NCI-H748 (cell line): ENCODE results near the gene PKDCC.
"Not testable (repeated sequence)": the region's sequence is repeated elsewhere in the genome, so short reads cannot be mapped to it uniquely, and the experiment has no call there.

ENCODE experiments used
- DNase-seq: peaks from one replicate; lab custom pipeline; 2025; ENCODE audit not compliant: unreplicated experiment; lab: John Stamatoyannopoulos, UW

The PKDCC gene

DNA sequence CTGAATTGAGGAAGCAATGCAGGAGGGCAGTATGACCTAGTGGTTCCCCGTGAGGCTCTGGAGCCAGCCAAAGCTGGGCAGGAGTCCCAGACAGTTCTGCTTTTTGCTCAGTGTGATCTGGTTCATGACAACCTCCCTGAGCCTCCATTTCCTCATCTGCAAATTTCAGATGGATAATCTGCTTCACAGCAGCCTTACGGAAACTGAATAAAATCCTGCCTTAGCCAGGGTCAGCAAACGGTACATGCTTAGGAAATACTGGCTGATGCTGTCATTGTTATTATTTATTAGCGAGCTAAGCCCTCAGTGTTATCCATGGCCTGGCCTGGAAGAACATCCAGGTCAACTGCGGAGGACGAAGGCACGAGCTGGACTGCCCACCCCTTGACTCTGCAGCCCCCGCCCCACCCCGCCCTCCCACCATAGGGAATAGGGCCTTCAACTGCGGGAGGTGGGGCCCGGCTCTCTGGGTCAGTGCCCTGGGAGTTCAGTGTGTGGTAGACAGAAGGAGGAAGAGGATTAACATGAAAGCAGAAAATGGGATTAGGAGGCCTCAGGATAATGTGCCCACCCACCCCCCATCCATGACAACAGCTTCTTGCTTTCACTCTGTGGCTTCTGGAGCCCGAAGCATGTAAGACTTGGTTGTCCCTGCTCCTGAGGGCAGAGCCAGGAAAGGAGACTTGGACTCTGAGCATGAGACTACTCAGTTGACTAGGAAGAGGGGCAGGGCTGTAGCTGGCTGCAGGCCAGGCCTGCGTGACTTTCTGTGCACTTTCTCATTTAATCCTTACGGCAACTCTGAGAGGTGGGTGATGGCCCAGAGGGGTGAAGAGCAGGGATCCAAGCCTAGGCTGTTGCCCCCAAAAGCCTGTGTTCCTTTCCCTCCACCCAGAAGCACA lies 13.1 kb downstream of the PKDCC start:
- no peak for DNase-seq

DNA sequence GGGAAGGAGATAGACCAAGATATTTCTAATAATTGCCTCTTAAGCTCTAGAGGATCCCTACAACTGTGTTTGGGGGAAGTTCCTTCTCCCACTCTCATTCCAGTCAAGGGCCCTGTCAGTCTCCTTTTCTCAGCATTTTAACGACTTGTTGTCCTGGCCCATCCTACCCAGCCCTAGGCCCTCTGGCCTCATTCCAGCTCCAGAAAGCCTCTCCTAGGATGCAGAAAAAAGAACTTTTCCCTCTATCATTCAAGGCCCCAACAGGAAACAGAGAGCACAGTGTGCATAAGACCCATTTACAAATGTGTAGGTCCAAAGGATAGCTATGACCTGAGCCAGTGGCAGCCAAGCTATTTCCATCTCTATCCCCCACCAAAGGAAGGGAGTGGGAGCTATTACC lies 14.0 kb downstream of the PKDCC start:
- DNase-seq: no peak

DNA sequence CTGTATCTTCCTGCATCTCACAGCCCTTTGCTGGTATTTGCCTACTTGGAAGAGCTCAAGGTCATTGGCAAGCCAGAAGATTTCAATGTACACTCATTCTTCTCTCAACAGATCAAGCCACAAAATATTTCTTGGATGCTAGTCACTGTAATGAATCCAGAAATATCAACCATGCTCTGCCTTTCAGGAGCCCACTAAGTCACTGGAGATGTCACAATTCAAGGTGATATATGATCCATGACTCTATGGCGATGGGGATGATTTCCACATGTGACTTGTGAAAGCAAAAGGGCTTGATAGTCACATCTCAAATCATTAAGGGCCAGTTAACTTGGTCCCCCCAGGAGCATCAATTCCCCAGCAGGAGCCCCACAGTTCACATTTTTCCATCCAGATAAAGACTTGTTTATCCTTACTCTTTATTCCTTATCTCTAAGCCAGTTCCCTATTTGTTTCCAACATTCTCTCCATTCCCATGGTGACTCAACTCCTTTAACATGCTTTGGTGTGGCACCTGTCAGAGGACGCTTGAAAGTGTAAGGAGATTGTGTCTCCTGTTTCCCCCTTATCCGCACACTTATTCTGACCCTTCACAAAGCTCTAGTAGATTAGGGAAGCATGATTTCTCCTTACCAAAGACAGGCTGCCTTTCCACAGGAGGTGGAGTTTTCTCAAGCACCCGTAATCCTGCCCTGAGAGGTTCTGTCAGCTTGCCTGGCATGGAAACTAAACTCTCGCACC lies 15.8 kb downstream of the PKDCC start:
- no peak for DNase-seq

DNA sequence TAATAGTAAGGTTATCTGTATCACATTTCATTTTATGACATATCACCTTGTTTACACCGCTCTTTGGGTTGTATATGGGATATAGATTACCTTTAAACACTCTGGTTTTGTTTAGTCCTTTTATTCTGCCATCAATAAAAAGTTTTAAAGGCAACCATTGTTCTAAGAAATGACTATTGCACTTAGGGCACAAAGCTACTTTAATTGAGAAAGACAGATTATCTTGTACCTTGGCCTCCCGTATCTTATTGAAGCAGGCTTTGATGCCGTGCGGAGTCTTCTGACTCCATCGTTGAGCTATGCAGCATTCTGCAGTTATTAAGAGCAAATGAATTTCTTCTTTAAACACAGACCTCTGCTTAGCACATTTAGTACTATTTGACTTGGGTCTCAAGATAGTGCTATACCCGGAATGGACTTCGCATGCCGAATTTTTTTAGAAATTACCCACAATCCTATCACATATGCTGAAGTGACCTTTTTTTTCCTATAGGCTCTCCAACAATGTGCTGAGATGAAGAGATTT lies 16.7 kb downstream of the PKDCC start:
- DNase-seq: peak; percentile 2

- not testable (repeated sequence) for DNase-seq
Measured at GRCh38 chr2:42065753-42066152, 17.9 kb downstream of the PKDCC start.

GRCh38 chr2:42067001-42067400 lies 19.2 kb downstream of the PKDCC start:
- not testable (repeated sequence) for DNase-seq

- DNase-seq: no peak
Measured at GRCh38 chr2:42067521-42067920, 19.7 kb downstream of the PKDCC start.

DNA sequence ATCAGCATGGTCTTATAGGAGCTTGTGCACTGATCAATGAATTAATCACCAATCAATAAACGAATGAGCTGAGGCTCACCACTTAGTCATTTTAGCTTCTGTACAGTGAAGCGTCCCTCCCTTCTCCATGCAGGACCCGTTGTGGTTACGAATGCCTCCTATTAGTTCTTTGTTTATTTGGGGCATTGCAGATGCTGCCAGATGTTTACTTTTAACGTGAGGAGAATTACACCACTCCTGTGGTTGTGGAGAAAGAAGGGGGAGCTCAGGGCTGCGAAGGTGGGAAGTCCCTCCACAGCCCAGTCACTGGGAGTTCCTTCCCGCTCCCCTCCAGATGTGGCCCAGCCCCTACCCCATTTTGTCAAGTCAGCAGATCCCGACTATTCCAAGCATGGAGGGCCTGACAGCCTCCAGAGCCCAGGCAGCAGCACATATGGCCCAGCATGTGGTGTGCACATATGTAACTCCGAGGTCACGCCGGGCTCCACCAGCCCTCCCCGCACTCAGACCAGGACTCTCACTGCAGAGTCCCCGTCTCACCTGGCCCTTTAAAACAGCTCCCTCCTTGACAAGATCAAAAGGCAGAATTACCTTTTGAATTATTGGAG lies 20.9 kb downstream of the PKDCC start:
- DNase-seq: no peak

DNA sequence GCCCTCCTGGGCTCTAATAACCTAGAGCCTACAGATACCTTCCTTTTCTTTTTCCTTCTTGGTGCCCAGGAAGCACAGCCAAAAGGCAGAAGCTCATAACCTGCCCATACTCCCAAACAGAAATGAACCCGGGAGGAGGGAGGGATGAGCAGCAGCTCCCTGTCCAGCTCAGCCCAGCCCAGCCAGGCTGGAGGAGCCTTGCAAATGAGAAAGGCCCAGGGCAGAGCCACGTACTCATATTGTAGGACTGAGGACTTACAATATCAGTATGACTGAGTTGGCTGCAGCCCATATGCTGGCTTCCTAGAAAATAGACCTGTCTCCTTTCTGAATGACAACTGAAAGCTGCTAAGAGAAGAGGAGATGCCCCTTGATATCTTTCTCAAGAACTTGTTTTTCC lies 21.7 kb downstream of the PKDCC start:
- no peak for DNase-seq

- no peak for DNase-seq
Measured at GRCh38 chr2:42071791-42072190, 24.0 kb downstream of the PKDCC start.

DNA sequence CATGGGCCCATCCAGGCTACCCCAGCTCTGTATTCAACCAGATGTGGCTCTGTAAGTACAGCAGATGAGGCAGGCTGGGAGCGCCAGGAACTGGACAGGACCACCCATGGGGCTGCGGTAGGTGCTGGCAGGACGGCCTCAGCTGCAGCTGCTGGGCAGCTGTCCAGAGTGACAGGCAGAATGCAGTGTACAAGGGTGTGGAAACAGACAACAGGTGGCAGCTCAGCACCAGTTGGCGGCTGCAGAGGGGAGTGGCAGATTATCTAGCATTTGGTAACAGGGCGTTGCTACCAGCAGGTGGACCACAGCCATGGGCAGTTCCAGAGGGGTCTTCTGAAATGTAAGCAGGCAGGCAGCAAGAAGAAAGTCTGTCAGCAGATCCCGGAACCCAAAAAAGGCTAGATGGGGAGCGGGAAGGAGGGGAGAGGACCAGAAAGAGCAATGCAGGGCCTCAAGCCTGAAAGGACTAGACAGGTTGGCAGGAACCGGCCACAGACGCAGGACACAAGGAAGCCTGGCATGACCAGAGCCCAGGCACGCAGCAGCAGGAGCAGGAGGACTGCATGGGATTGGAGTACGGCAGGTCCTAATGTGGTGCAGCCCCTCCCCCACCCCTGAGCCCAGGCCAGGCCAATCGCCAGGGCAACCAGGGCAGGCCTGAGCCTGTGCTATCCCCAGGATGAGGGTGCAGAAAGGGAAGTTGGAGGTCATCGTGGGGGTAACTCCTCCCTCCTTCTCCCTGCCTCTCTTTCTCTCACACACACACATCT lies 24.7 kb downstream of the PKDCC start:
- peak; percentile 83 for DNase-seq

DNA sequence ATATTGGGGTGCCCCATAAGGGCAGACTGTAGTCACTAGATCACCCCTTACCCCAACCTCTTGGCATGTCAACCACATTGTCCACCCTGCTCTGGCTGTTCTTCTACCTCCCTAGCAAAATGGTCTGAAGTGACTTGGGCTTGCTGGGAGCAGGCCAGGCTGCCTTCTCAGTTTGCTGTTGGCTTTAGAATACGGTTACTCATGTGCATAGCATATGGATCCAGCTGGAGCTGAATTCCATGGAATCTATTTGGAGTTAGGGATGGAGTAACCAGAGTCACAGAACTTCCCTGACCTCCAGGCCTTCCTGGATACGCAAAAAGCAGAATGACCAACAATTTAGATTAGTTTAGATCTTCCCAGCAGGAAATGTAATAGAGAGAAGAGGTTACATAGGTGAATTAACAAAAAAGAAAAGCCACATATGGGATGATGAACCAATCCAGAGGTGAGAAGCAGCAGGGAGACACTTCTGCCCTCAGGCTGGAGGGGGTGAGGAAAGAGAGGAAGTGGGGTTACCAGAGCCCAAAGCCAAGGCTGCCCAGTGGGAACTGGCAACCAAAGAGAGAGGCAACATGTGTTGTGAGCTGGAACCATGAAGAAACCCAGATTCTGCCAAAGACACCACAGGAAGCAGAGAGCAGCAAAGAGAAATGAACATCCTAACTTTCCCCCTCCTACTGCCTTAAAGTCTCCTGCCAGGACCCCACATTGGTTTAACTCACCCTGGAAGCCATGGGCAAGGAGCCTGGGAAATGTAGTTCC lies 26.1 kb downstream of the PKDCC start:
- DNase-seq: no peak

DNA sequence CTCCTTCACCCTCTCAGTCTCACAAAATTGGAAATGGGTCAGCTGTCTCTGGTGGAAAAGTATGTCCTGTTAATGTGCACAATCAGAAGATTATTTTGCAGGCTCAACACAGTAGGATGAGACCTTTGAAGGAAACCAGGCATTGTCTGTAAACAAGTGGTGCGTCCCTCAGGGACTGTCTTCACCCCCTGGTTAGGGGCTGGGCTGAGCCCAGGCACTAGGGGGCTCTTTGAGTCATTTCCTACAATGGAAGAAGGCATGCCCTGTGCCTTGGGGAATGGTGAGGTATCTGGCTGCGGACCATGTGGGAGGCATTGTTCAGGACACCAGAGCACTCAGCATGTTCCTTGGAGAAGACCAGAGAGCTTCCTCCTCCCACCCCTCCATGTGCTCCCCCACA lies 26.8 kb downstream of the PKDCC start:
- DNase-seq: no peak

DNA sequence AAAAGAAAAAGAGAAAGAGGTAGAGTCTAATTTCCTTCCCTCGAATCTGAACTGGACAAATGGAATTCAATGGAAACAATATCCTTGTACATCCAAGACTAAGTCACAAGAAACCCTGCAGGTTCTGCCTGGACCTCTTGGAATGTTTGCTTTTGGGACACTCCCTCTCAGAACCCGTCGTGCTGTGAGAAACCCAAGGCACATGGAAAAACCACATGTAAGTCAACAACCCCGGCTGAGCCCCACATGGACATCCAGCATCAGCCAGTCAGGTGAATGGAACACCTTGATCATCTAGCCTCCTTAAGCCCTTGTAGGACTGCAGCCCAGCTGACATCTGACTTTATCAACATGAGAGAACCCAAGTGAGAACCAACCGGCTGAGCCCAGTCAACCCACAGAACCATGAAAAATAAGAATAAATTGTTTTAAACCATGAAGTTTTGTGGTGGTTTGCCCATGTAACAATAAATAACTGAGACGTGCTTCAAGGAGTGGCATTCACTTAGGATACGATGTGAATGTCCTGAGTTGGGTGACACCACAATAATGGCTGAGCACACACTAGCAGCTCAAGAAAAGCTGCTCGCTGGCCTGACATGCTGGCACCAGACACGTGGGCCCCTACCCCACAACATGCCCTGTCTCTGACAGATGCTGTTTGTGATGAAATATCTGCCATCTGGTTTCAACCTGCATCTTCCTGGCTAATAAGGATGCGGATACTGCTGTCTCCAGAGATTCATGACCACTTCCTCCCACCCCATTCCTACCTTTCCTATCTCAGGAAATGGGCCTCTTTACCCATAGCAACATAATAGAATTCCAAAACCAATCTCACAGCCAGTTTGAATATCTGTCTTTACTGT lies 28.8 kb downstream of the PKDCC start:
- DNase-seq: no peak

GRCh38 chr2:42077343-42077742 lies 29.5 kb downstream of the PKDCC start:
- no peak for DNase-seq

- no peak for DNase-seq
Measured at GRCh38 chr2:42079737-42080287, 32.0 kb downstream of the PKDCC start.

- DNase-seq: not testable (repeated sequence)
Measured at GRCh38 chr2:42081151-42081550, 33.3 kb downstream of the PKDCC start.

GRCh38 chr2:42082016-42082415 lies 34.2 kb downstream of the PKDCC start:
- DNase-seq: no peak

DNA sequence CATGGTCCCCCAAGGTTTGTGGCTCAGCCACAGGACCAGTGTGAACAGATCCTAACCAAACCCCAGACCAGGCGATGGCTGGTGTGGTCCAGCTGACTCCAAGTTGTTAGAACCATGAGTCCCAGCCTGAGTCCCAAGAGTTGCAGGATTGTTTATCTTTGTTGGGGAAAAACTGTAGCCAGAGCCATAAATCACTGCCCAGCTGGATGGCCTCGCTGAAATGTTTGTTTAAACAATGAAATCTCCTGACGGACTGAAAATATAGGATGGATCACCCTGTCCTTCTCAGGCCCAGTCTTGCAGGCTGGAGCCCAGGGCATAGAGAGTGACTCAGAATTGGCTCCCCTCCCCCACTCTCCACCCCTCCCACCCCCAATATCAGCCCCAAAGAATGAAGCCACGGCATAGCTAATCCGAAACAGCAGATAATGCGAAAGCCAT lies 36.4 kb downstream of the PKDCC start:
- DNase-seq: no peak
